Left lung (tissue), 14 donors: Measurements from ENCODE around the gene RPL31. TPM values are rescaled to one million over a fixed set of nuclear protein-coding genes. Genes with fewer than 3 reads are reported as not detected.

Experiments used
- ATAC-seq: fragments of 200-7000 bp; cut with Tn5 transposase; one replicate; pipeline ENCODE4 v1.9.1; 2020; ENCODE audit warnings: moderate library complexity
- DNase-seq, 4 donors: peaks; one replicate each; pipeline ENCODE4 v3.0.0-alpha.2; 2013 to 2020
- H3K27ac ChIP-seq, 2 donors: fragments of 200-600 bp; sonication (generic) in 1 of 2; one replicate each; pipeline versions ENCODE4 v1.5.0 to v1.8.0; 2020 to 2021
- H3K27me3 ChIP-seq, 2 donors: fragments of 200-600 bp; sonication (generic) in 1 of 2; one replicate each; pipeline versions ENCODE4 v1.5.0 to v1.8.0; 2020 to 2021
- H3K36me3 ChIP-seq, 2 donors: fragments of 200-600 bp; sonication (generic) in 1 of 2; one replicate each; pipeline versions ENCODE4 v1.5.0 to v1.8.0; 2020 to 2021
- H3K4me1 ChIP-seq, 2 donors: fragments of 200-600 bp; one replicate each; pipeline ENCODE4 v1.8.0; 2021
- H3K4me3 ChIP-seq, 2 donors: fragments of 200-600 bp; sonication (generic) in 1 of 2; one replicate each; pipeline versions ENCODE4 v1.5.0 to v1.8.0; 2020 to 2021; ENCODE audit warnings: mild to moderate bottlenecking in 1 of 2
- H3K9me3 ChIP-seq, 2 donors: fragments of 200-600 bp; sonication (generic) in 1 of 2; one replicate each; pipeline versions ENCODE4 v1.5.0 to v1.8.0; 2020 to 2021
- CTCF ChIP-seq, 2 donors: fragments of 200-600 bp; sonication (generic) in 1 of 2; IDR thresholded peaks; one replicate each; pipeline versions ENCODE4 v1.5.0 to v1.8.0; 2021; ENCODE audit warnings: antibody characterized with exemption in 2 of 2
- intact Hi-C, 2 donors: fragments of 100-400 bp; cut with DNase I; formaldehyde crosslinking; loops; one replicate each; pipeline versions ENCODE4 v1.11.2 to v1.14.2; 2022
- long read RNA-seq, 12 donors: library from polyadenylated mRNA in 2 of 12; unstranded in 2 of 12; transcript quantifications; one replicate each; pipeline ENCODE4 v2.0.0 and lab custom pipeline, GENCODE V29; 2019 to 2026
- polyA plus RNA-seq, 6 donors: library from polyadenylated mRNA; unstranded; fragments of 120-200 nt; gene quantifications; one replicate each; pipeline ENCODE4 v1.2.1, GENCODE V29; 2013; ENCODE audit not compliant: insufficient read length in 6 of 6
- total RNA-seq, 2 donors: library from RNA; stranded (reverse); fragmentation: NEBNext Ultra II Directional; extraction: Animal tissue kit (Norgen Biotek cat#: 25700); gene quantifications; one replicate each; pipeline ENCODE4 v1.2.1, GENCODE V29; 2021
- donor health status: DM: no; HTN: yes; CAD: no.
- donor health status: DM: no; HTN: no; CAD: no.

The RPL31 gene
- total RNA-seq (1,000 to 10,000 TPM in 1 of 2 donors, 100 to 1,000 TPM in 1; 865 to 1,175 TPM), polyA plus RNA-seq (1,000 to 10,000 TPM; 2,840 to 3,696 (median 3,314) TPM)
- long read RNA-seq, donor 1, transcript RPL31-208 (4 exons, 825 nt): minor isoform, 983 of 4,344 reads
- long read RNA-seq, donor 1, transcript RPL31-201 (5 exons, 1,865 nt): major isoform, 2,754 of 4,344 reads
- long read RNA-seq, donor 1, transcript RPL31-205 (4 exons, 716 nt): minor isoform, 84 of 4,344 reads
- long read RNA-seq, donor 1, transcript RPL31-203 (5 exons, 1,110 nt): minor isoform, 53 of 4,344 reads
- long read RNA-seq, donor 1, partial matches to known transcripts: 220 of 4,344 reads
- long read RNA-seq, donor 1, other reads (novel, unspliced or antisense): 195 of 4,344 reads
- long read RNA-seq, donor 2, transcript RPL31-201 (5 exons, 1,865 nt): major isoform, 1,950 of 4,110 reads
- long read RNA-seq, donor 2, transcript RPL31-211 (3 exons, 357 nt): minor isoform, 38 of 4,110 reads
- long read RNA-seq, donor 2, transcript RPL31-208 (4 exons, 825 nt): minor isoform, 1,395 of 4,110 reads
- long read RNA-seq, donor 2, transcript RPL31-205 (4 exons, 716 nt): minor isoform, 55 of 4,110 reads
- long read RNA-seq, donor 2, partial matches to known transcripts: 447 of 4,110 reads
- long read RNA-seq, donor 2, other reads (novel, unspliced or antisense): 164 of 4,110 reads
- long read RNA-seq, donor 3, transcript RPL31-205 (4 exons, 716 nt): minor isoform, 71 of 3,204 reads
- long read RNA-seq, donor 3, transcript RPL31-203 (5 exons, 1,110 nt): minor isoform, 26 of 3,204 reads
- long read RNA-seq, donor 3, transcript RPL31-208 (4 exons, 825 nt): minor isoform, 669 of 3,204 reads
- long read RNA-seq, donor 3, transcript RPL31-201 (5 exons, 1,865 nt): major isoform, 2,105 of 3,204 reads
- long read RNA-seq, donor 3, partial matches to known transcripts: 147 of 3,204 reads
- long read RNA-seq, donor 3, other reads (novel, unspliced or antisense): 144 of 3,204 reads
- long read RNA-seq, donor 4, transcript RPL31-205 (4 exons, 716 nt): minor isoform, 20 of 1,966 reads
- long read RNA-seq, donor 4, transcript RPL31-208 (4 exons, 825 nt): minor isoform, 335 of 1,966 reads
- long read RNA-seq, donor 4, transcript RPL31-203 (5 exons, 1,110 nt): minor isoform, 13 of 1,966 reads
- long read RNA-seq, donor 4, transcript RPL31-201 (5 exons, 1,865 nt): major isoform, 1,438 of 1,966 reads
- long read RNA-seq, donor 4, partial matches to known transcripts: 98 of 1,966 reads
- long read RNA-seq, donor 4, other reads (novel, unspliced or antisense): 48 of 1,966 reads
- long read RNA-seq, donor 5, transcript RPL31-208 (4 exons, 825 nt): minor isoform, 1,070 of 3,878 reads
- long read RNA-seq, donor 5, transcript RPL31-211 (3 exons, 357 nt): minor isoform, 28 of 3,878 reads
- long read RNA-seq, donor 5, transcript RPL31-201 (5 exons, 1,865 nt): major isoform, 2,265 of 3,878 reads
- long read RNA-seq, donor 5, transcript RPL31-205 (4 exons, 716 nt): minor isoform, 71 of 3,878 reads
- long read RNA-seq, donor 5, partial matches to known transcripts: 243 of 3,878 reads
- long read RNA-seq, donor 5, other reads (novel, unspliced or antisense): 155 of 3,878 reads
- long read RNA-seq, donor 6, transcript RPL31-205 (4 exons, 716 nt): minor isoform, 100 of 6,110 reads
- long read RNA-seq, donor 6, transcript RPL31-201 (5 exons, 1,865 nt): major isoform, 3,780 of 6,110 reads
- long read RNA-seq, donor 6, transcript RPL31-208 (4 exons, 825 nt): minor isoform, 1,524 of 6,110 reads
- long read RNA-seq, donor 6, transcript RPL31-211 (3 exons, 357 nt): minor isoform, 46 of 6,110 reads
- long read RNA-seq, donor 6, partial matches to known transcripts: 407 of 6,110 reads
- long read RNA-seq, donor 6, other reads (novel, unspliced or antisense): 194 of 6,110 reads
- long read RNA-seq, donor 7, transcript RPL31-211 (3 exons, 357 nt): minor isoform, 35 of 2,744 reads
- long read RNA-seq, donor 7, transcript RPL31-201 (5 exons, 1,865 nt): major isoform, 1,664 of 2,744 reads
- long read RNA-seq, donor 7, transcript RPL31-205 (4 exons, 716 nt): minor isoform, 63 of 2,744 reads
- long read RNA-seq, donor 7, transcript RPL31-208 (4 exons, 825 nt): minor isoform, 647 of 2,744 reads
- long read RNA-seq, donor 7, partial matches to known transcripts: 193 of 2,744 reads
- long read RNA-seq, donor 7, other reads (novel, unspliced or antisense): 93 of 2,744 reads
- long read RNA-seq, donor 8, transcript RPL31-208 (4 exons, 825 nt): minor isoform, 267 of 1,391 reads
- long read RNA-seq, donor 8, transcript RPL31-201 (5 exons, 1,865 nt): major isoform, 932 of 1,391 reads
- long read RNA-seq, donor 8, transcript RPL31-203 (5 exons, 1,110 nt): minor isoform, 29 of 1,391 reads
- long read RNA-seq, donor 8, transcript RPL31-205 (4 exons, 716 nt): minor isoform, 25 of 1,391 reads
- long read RNA-seq, donor 8, partial matches to known transcripts: 66 of 1,391 reads
- long read RNA-seq, donor 8, other reads (novel, unspliced or antisense): 46 of 1,391 reads
- long read RNA-seq, donor 9, transcript RPL31-201 (5 exons, 1,865 nt): major isoform, 20 of 43 reads
- long read RNA-seq, donor 9, transcript RPL31-208 (4 exons, 825 nt): minor isoform, 10 of 43 reads
- long read RNA-seq, donor 9, partial matches to known transcripts: 13 of 43 reads
- long read RNA-seq, donor 9, other reads (novel, unspliced or antisense): 0 of 43 reads
- long read RNA-seq, donor 10, transcript RPL31-205 (4 exons, 716 nt): minor isoform, 7 of 807 reads
- long read RNA-seq, donor 10, transcript RPL31-203 (5 exons, 1,110 nt): minor isoform, 6 of 807 reads
- long read RNA-seq, donor 10, transcript RPL31-208 (4 exons, 825 nt): minor isoform, 88 of 807 reads
- long read RNA-seq, donor 10, transcript RPL31-201 (5 exons, 1,865 nt): major isoform, 668 of 807 reads
- long read RNA-seq, donor 10, partial matches to known transcripts: 10 of 807 reads
- long read RNA-seq, donor 10, other reads (novel, unspliced or antisense): 27 of 807 reads
- long read RNA-seq, donor 11, transcript RPL31-201 (5 exons, 1,865 nt): major isoform, 1,036 of 1,552 reads
- long read RNA-seq, donor 11, transcript RPL31-208 (4 exons, 825 nt): minor isoform, 340 of 1,552 reads
- long read RNA-seq, donor 11, transcript RPL31-203 (5 exons, 1,110 nt): minor isoform, 12 of 1,552 reads
- long read RNA-seq, donor 11, transcript RPL31-205 (4 exons, 716 nt): minor isoform, 23 of 1,552 reads
- long read RNA-seq, donor 11, partial matches to known transcripts: 81 of 1,552 reads
- long read RNA-seq, donor 11, other reads (novel, unspliced or antisense): 44 of 1,552 reads
- long read RNA-seq, donor 12, transcript RPL31-208 (4 exons, 825 nt): minor isoform, 443 of 2,323 reads
- long read RNA-seq, donor 12, transcript RPL31-201 (5 exons, 1,865 nt): major isoform, 1,593 of 2,323 reads
- long read RNA-seq, donor 12, transcript RPL31-202 (3 exons, 641 nt): minor isoform, 20 of 2,323 reads
- long read RNA-seq, donor 12, transcript RPL31-205 (4 exons, 716 nt): minor isoform, 38 of 2,323 reads
- long read RNA-seq, donor 12, partial matches to known transcripts: 98 of 2,323 reads
- long read RNA-seq, donor 12, other reads (novel, unspliced or antisense): 103 of 2,323 reads

GRCh38 chr2:101001691-101002561 is at the start of gene RPL31:
RPL31 (plus strand) TSS chr2:101002289; CDS start chr2:101002702, 413 bp downstream.
- H3K27me3 ChIP-seq: no peaks in the 10 kb centered on the region
- H3K36me3 ChIP-seq: peaks cover 0 to 35% of the 10 kb centered on the region in 2 donors
- peak within 1 kb of the TSS; percentile 82 to 86 for H3K27ac ChIP-seq
- H3K4me3 ChIP-seq: peak within 1 kb of the TSS; percentile 72 to 84
- no peak for TF ChIP-seq CTCF (IDR thresholded peaks at IDR 0.05)
- no peaks in the 10 kb centered on the region for H3K9me3 ChIP-seq
- peak; percentile 96 to 99 (median 98) for DNase-seq
- intact Hi-C loops: no loop called here
- H3K4me1 ChIP-seq: peaks cover 9 to 37% of the 10 kb centered on the region in 2 donors
- peak; percentile 98 for ATAC-seq

- DNase-seq: no peak
- no peaks in the 10 kb centered on the region for H3K36me3 ChIP-seq
- no peak for ATAC-seq
- H3K4me1 ChIP-seq: no peaks in the 10 kb centered on the region
- TF ChIP-seq CTCF (IDR thresholded peaks at IDR 0.05): no peak
- H3K27ac ChIP-seq: no peak overlapping the region
- no peak overlapping the region for H3K4me3 ChIP-seq
- no peaks in the 10 kb centered on the region for H3K9me3 ChIP-seq
- H3K27me3 ChIP-seq: no peaks in the 10 kb centered on the region
- intact Hi-C loops: no loop called here
These were observed 49.6 kb upstream of the RPL31 start for GRCh38 chr2:100952512-100952911.
